Measurements from ENCODE around the gene FOXP2.

FOXP2 gene

GRCh38 chr7:114658216-114658615 lies 243.6 kb downstream of the FOXP2 start:
- no peak for DNase-seq (ENCODE audit: low read depth)

- DNase-seq (ENCODE audit: low read depth): no peak
These were observed 245.0 kb downstream of the FOXP2 start for GRCh38 chr7:114659409-114660125.

- DNase-seq (ENCODE audit: low read depth): no peak
These were observed 245.5 kb downstream of the FOXP2 start for GRCh38 chr7:114660126-114660486.

- no peak for DNase-seq (ENCODE audit: low read depth)
These were observed 246.1 kb downstream of the FOXP2 start for GRCh38 chr7:114660753-114661152.

- DNase-seq (ENCODE audit: low read depth): no peak
These were observed 247.5 kb downstream of the FOXP2 start for GRCh38 chr7:114662002-114662677.

- no peak for DNase-seq (ENCODE audit: low read depth)
These were observed 248.9 kb downstream of the FOXP2 start for GRCh38 chr7:114663502-114663901.

GRCh38 chr7:114670676-114671075 lies 256.1 kb downstream of the FOXP2 start:
- no peak for DNase-seq (ENCODE audit: low read depth)

GRCh38 chr7:114671563-114672123 lies 257.0 kb downstream of the FOXP2 start:
- DNase-seq (ENCODE audit: low read depth): no peak

- DNase-seq (ENCODE audit: low read depth): no peak
These were observed 263.5 kb downstream of the FOXP2 start for GRCh38 chr7:114678116-114678515.

- no peak for DNase-seq (ENCODE audit: low read depth)
These were observed 272.6 kb downstream of the FOXP2 start for GRCh38 chr7:114687238-114687637.

- DNase-seq (ENCODE audit: low read depth): no peak
These were observed 273.9 kb downstream of the FOXP2 start for GRCh38 chr7:114688443-114689055.

GRCh38 chr7:114689406-114689805 lies 274.8 kb downstream of the FOXP2 start:
- no peak for DNase-seq (ENCODE audit: low read depth)

GRCh38 chr7:114691605-114692004 lies 277.0 kb downstream of the FOXP2 start:
- no peak for DNase-seq (ENCODE audit: low read depth)

GRCh38 chr7:114695182-114695581 lies 280.6 kb downstream of the FOXP2 start:
- no peak for DNase-seq (ENCODE audit: low read depth)

GRCh38 chr7:114700247-114700928 lies 285.8 kb downstream of the FOXP2 start:
- no peak for DNase-seq (ENCODE audit: low read depth)

- DNase-seq (ENCODE audit: low read depth): no peak
These were observed 289.1 kb downstream of the FOXP2 start for GRCh38 chr7:114703677-114704076.

- DNase-seq (ENCODE audit: low read depth): no peak
These were observed 294.0 kb downstream of the FOXP2 start for GRCh38 chr7:114708646-114709045.

GRCh38 chr7:114710499-114710898 lies 295.9 kb downstream of the FOXP2 start:
- DNase-seq (ENCODE audit: low read depth): no peak

- DNase-seq (ENCODE audit: low read depth): no peak
These were observed 296.6 kb downstream of the FOXP2 start for GRCh38 chr7:114711241-114711640.

- DNase-seq (ENCODE audit: low read depth): no peak
These were observed 301.3 kb downstream of the FOXP2 start for GRCh38 chr7:114715907-114716306.

- DNase-seq (ENCODE audit: low read depth): no peak
These were observed 304.2 kb downstream of the FOXP2 start for GRCh38 chr7:114718861-114719260.

GRCh38 chr7:114720725-114721124 lies 306.1 kb downstream of the FOXP2 start:
- no peak for DNase-seq (ENCODE audit: low read depth)

Data from activated T-cell treated with anti-CD3 and anti-CD28 coated beads for 48 hours (primary cell).